Measurements from ENCODE around the gene DGKG.

DGKG gene

GRCh38 chr3:186143250-186143649, 218.8 kb downstream of the DGKG start:
- DNase-seq (ENCODE audit: low read depth in 3 of 3) = no peak

DNA sequence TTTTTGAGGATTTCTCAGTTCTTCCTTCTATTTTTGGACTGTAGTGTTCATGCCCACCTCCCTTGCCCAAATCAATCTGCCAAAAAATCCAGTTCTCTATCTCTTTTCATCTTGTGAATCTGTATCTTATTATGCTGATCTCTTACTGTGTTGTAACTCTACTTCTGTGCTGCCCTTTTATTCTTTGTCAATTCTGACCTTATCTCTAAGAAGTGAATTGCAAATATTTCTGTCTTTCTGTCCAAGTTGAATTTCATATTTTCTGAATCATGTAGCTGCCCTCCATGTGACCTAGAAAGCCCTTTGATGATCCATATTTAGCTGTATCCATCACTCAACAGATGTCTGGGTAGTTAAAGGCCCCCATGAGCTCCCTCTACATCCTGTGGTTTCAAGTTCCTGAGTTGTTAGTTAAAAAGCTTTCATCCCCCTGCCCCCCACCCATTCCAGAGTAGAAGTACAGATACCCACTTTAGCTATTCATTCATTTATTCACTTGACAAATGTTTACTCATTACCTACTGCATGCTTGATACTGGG, 219.6 kb downstream of the DGKG start:
- no peak for DNase-seq (ENCODE audit: low read depth in 3 of 3)

GRCh38 chr3:186141790-186142189, 220.2 kb downstream of the DGKG start:
- no peak for DNase-seq (ENCODE audit: low read depth in 3 of 3)

- no peak for DNase-seq (ENCODE audit: low read depth in 3 of 3)
Measured at GRCh38 chr3:186138272-186138981, 223.6 kb downstream of the DGKG start.

- no peak for DNase-seq (ENCODE audit: low read depth in 3 of 3)
Measured at GRCh38 chr3:186137051-186137685, 224.9 kb downstream of the DGKG start.

DNA sequence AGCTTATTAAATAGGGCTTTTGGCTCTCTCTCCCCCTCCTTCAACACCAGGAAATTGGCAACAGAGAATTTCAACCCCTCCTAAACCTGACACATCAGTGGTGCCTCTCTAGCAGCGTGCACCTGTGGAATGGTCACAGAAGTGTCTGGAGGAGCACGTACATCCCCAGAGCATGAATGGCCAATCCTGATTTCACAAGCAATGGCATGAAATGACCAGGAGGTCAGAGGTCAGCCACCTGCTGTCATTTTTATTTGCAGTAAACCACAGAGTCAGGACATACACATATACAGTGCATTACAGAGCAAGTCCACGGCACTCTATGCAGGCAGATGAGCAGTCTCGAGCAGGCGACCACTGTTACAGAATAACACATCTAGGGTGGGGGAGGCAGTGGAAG, 228.1 kb downstream of the DGKG start:
- no peak for DNase-seq (ENCODE audit: low read depth in 3 of 3)

DNA sequence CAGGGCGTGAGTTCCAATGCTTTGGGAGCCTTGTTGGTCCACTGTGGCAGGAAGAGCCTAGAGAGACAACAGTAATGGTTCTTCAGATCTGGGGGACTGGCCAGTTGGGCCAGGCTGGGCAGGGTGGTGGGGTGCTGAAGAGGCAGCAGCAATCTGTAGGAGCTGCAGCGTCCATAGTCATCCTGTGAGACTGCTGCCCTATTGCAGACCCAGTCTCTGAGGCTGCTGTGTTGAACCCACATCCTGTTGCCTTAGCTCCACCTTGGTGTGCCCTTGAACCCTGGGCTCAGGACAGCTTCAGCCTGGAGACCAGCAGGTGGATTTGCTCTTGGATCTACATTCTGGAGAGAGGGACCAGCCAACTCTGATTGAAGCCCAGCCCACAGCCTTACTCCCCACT, 229.5 kb downstream of the DGKG start:
- no peak for DNase-seq (ENCODE audit: low read depth in 3 of 3)

GRCh38 chr3:186129206-186129605, 232.8 kb downstream of the DGKG start:
- no peak for DNase-seq (ENCODE audit: low read depth in 3 of 3)

DNA sequence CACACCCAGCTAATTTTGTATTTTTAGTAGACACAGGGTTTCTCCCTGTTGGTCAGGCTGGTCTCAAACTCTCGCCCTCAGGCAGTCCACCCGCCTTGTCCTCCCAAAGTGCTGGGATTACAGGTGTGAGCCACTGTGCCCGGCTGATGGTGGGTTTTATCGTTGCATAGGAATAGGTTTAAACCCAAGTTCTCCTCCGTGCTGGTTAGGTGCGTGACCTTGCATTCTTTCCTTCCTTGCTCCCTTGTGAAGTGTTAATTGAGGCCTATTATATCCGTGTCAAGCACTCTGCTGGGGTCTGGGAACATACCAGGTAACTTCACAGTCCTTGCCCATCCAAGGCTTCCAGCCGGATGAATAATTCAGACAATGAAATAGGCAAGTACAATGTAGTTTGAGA, 233.9 kb downstream of the DGKG start:
- no peak for DNase-seq (ENCODE audit: low read depth in 3 of 3)

DNA sequence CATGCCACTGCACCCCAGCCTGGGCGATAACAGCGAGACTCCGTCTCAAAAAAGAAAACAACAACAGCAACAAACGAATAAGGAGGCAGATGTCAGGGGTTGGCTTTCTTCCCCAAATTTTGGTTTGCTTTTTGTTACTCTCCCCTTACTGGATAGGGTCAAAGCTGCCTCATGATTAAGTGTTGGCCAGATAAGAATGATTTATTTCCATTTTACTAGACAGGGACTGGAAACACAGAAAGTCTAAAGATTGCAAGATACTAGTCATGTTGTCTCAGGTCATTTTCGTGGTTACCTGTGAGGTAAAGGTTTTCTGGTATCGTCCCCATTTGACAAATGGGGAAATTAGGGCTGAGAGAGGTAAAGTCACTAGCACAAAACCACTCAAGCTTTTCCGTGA, 234.6 kb downstream of the DGKG start:
- no peak for DNase-seq (ENCODE audit: low read depth in 3 of 3)

- DNase-seq (ENCODE audit: low read depth in 3 of 3) = no peak
Measured at GRCh38 chr3:186125118-186125517, 236.9 kb downstream of the DGKG start.

DNA sequence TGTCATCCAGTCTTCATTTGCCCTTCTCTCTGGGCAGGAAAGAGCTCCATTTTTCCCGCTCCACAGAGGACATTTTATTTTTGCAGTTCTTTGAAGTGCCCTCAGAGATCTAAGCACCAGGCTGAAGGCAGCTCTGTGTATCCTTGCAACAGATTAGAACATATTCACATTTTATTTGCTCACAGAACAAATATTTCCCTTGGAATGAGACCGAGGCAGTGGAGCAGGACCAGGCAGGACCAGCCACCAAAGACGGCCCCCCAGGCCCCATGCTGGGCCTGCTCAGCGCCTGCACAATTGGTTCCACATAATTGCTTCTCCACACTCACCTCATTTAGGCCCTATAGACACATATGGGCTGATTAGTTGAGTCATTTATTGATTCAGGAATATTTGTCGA, 237.4 kb downstream of the DGKG start:
- DNase-seq (ENCODE audit: low read depth in 3 of 3) = no peak

DNA sequence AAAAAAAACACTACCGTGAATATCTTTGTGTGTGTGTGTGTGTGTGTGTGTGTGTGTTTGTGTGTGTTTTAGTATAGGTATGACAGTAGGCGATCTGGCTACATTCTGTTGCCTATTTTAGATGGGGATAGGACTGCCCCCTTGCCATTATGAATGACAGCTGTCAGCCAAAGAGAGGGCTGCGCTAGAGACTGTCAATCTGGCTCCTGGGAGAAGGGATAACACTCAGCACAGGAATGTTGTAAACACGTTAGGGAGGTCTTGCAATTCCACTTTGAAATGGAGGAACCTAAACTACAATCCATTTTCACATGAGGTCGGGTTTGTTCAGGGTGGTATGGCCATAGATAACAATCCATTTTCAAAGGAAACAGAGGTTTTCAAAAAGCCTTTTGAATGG, 239.0 kb downstream of the DGKG start:
- no peak for DNase-seq (ENCODE audit: low read depth in 3 of 3)

GRCh38 chr3:186121968-186122367, 240.1 kb downstream of the DGKG start:
- no peak for DNase-seq (ENCODE audit: low read depth in 3 of 3)

DNA sequence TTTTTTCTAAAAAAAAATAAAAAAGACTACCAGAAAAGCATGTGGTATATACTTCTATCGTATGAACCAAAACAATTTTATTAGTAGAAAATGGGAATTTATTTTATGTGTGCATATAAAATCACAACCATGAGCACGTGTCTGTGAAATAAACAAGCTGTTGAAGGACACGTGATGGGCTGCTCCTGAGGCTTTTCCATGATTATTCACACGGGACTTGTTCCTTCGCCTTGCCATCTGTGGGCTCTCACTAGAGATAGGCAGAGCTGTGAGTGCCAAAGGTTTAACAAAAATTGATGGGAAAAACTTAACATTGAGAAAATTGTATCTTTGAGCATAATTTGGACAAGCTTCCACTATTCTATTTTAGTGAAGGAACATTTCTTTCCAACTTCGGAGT, 240.8 kb downstream of the DGKG start:
- no peak for DNase-seq (ENCODE audit: low read depth in 3 of 3)

DNA sequence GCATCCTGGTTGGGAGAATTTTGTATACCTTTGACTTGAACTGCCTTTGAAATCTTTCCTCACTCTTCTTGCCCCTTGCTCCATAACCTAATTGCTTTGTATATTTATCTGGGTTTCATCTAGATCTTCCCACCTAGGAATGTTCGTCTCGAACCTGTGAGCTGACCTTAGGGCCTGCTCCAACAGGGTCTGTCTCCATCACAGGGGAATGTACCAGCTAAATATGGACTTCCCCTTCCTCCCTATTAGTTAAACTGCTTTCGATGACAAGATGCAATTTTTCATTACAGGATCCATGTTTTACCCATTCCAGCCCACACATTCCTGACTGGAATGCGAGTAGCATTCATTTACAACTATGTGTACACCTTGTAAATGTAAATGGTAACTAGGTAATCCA, 242.5 kb downstream of the DGKG start:
- DNase-seq (ENCODE audit: low read depth in 3 of 3) = no peak

DNA sequence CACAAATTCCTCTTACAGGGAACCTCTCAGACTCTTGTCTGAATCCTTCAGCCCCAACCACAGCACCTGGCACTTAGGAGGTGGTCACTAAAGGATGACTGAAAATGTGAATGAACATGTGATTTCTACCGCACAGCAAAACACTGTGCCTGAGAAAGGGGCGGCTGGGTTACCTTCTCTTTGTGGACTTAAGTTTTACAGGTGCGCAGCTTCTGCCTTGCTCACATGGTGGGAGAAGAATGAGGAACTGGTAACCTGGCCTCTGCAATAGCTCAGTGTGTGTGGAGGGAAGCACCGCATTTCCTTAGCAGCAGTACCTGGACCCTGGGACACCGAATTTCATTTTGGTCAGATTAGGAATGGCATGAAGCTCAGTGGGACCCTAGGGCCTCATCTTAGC, 243.3 kb downstream of the DGKG start:
- no peak for DNase-seq (ENCODE audit: low read depth in 3 of 3)

GRCh38 chr3:186117521-186118134, 244.4 kb downstream of the DGKG start:
- no peak for DNase-seq (ENCODE audit: low read depth in 3 of 3)

GRCh38 chr3:186115239-186115996, 246.6 kb downstream of the DGKG start:
- no peak for DNase-seq (ENCODE audit: low read depth in 3 of 3)

GRCh38 chr3:186110975-186111974, 250.8 kb downstream of the DGKG start:
- no peak for DNase-seq (ENCODE audit: low read depth in 3 of 3)

Data from stimulated activated CD4-positive, alpha-beta T cell treated with anti-CD3 and anti-CD28 coated beads, TNF-alpha, amount 100 ng/mL, for 4 hours (primary cell).